HL-60 (cell line): ENCODE measurements around the gene TMEM143.

Source experiments
- POLR2AphosphoS5 ChIP-seq: IDR thresholded peaks from 2 replicates; pipeline ENCODE4 v1.6.1; 2012; ENCODE audit warnings: low read depth
- REST ChIP-seq: IDR thresholded peaks from 2 replicates; pipeline ENCODE4 v1.6.1; 2012; ENCODE audit warnings: low read depth; ENCODE audit not compliant: insufficient replicate concordance
- TF ChIP-seq, protein P1 (sequence below): IDR thresholded peaks from one replicate; pipeline ENCODE4 v1.5.1; 2011; ENCODE audit warnings: low read length, control low read depth, inconsistent platforms; ENCODE audit not compliant: insufficient read depth

- TF ChIP-seq POLR2AphosphoS5, result no peak
- TF ChIP-seq, protein P1, sequence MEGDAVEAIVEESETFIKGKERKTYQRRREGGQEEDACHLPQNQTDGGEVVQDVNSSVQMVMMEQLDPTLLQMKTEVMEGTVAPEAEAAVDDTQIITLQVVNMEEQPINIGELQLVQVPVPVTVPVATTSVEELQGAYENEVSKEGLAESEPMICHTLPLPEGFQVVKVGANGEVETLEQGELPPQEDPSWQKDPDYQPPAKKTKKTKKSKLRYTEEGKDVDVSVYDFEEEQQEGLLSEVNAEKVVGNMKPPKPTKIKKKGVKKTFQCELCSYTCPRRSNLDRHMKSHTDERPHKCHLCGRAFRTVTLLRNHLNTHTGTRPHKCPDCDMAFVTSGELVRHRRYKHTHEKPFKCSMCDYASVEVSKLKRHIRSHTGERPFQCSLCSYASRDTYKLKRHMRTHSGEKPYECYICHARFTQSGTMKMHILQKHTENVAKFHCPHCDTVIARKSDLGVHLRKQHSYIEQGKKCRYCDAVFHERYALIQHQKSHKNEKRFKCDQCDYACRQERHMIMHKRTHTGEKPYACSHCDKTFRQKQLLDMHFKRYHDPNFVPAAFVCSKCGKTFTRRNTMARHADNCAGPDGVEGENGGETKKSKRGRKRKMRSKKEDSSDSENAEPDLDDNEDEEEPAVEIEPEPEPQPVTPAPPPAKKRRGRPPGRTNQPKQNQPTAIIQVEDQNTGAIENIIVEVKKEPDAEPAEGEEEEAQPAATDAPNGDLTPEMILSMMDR, result no peak
- TF ChIP-seq REST, result no peak
These were observed 29.3 kb upstream of the TMEM143 start for GRCh38 chr19:48392860-48393558.
